ENCODE measurements around the gene PKHD1.
"Not testable (repeated sequence)": the region's sequence is repeated elsewhere in the genome, so short reads cannot be mapped to it uniquely, and the experiment has no call there.

PKHD1 gene

DNA sequence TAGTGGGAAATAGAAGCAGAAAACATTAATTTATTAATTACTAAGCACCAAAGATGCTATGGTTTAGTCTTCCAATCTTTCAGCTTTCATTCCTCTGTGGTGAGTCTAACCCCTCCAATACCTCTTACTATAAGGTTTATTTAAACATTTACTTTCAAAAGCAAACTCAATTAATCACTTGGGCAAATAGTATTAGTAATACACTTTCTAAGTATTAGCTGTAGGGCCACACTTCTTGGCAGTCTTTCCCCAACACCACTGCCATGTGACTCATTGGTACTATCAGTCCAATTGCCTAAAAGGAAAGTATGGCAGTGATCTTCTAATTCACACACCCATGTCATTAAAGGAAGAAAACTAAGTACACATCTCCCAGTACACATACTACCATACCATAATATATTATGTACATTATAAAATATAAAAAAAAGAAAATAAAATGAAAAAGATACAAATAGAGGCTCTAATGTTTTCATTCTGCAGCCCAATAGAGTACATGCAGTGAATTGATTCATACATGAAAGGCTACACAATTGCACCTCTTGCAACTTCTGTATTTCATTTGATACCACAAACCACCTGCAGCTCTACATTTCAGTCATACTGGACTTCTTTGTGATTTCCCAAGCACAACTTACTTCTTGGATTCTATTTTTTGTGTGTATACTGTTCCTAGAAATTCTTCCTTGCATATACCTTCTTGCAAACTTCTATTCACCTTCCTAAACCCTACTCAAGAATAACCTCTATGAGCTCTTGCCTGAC, 218.6 kb downstream of the PKHD1 start:
- Mint-ChIP-seq H3K9me3 (no peaks in the 10 kb centered on the region), H3K4me3 (no peak overlapping the region), H3K36me3 (ENCODE audit: low read depth) (no peaks in the 10 kb centered on the region), H3K27me3 (peaks cover 4% of the 10 kb centered on the region), H3K4me1 (no peaks in the 10 kb centered on the region), H3K27ac (no peak overlapping the region)
- DNase-seq, result no peak
- no peak for ATAC-seq

GRCh38 chr6:51866867-51867266, 220.5 kb downstream of the PKHD1 start:
- no peaks in the 10 kb centered on the region for H3K4me1 Mint-ChIP-seq
- H3K27me3 Mint-ChIP-seq, result peaks cover 1% of the 10 kb centered on the region
- no peaks in the 10 kb centered on the region for H3K36me3 Mint-ChIP-seq (ENCODE audit: low read depth)
- ATAC-seq (no peak), DNase-seq (no peak)
- H3K27ac Mint-ChIP-seq, result no peak overlapping the region
- H3K9me3 Mint-ChIP-seq, result no peaks in the 10 kb centered on the region
- H3K4me3 Mint-ChIP-seq, result no peak overlapping the region

DNA sequence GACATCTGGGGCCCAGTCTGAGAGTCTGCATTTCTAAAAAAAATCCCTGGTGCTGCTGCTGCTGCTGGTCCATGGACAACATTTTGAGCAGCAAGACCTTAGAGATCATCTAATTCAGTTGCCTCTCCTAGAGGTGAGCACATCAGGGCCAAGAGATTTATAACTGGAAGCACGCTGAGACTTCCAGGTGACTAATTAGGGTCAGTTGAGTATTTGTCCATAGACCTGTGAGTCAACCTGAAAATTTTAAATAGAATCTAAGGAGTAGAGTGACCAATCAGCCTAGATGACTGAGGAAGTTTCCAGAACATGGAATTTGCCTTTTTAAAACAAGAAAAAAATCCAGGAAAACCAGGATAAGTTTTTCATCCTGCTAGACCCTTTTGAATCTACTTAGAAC, 221.4 kb downstream of the PKHD1 start:
- Mint-ChIP-seq H3K36me3 (ENCODE audit: low read depth) (no peaks in the 10 kb centered on the region), H3K9me3 (no peaks in the 10 kb centered on the region), H3K4me3 (no peak overlapping the region), H3K4me1 (no peaks in the 10 kb centered on the region), H3K27me3 (peaks cover 1% of the 10 kb centered on the region), H3K27ac (no peak overlapping the region)
- ATAC-seq (no peak), DNase-seq (no peak)

GRCh38 chr6:51865176-51865575, 222.2 kb downstream of the PKHD1 start:
- ATAC-seq, result no peak
- peaks cover 1% of the 10 kb centered on the region for H3K27me3 Mint-ChIP-seq
- no peak for DNase-seq
- no peak overlapping the region for H3K27ac Mint-ChIP-seq
- H3K9me3 Mint-ChIP-seq, result no peaks in the 10 kb centered on the region
- no peak overlapping the region for H3K4me3 Mint-ChIP-seq
- H3K36me3 Mint-ChIP-seq (ENCODE audit: low read depth), result no peaks in the 10 kb centered on the region
- H3K4me1 Mint-ChIP-seq, result no peaks in the 10 kb centered on the region

- H3K27me3 Mint-ChIP-seq, result peaks cover 3% of the 10 kb centered on the region
- H3K4me3 Mint-ChIP-seq, result no peak overlapping the region
- no peak for ATAC-seq
- no peaks in the 10 kb centered on the region for H3K4me1 Mint-ChIP-seq
- no peaks in the 10 kb centered on the region for H3K36me3 Mint-ChIP-seq (ENCODE audit: low read depth)
- no peaks in the 10 kb centered on the region for H3K9me3 Mint-ChIP-seq
- no peak overlapping the region for H3K27ac Mint-ChIP-seq
- DNase-seq, result no peak
These were observed 230.3 kb downstream of the PKHD1 start for GRCh38 chr6:51857134-51857533.

GRCh38 chr6:51856508-51856907, 230.9 kb downstream of the PKHD1 start:
- Mint-ChIP-seq H3K27me3 (peaks cover 3% of the 10 kb centered on the region), H3K9me3 (no peaks in the 10 kb centered on the region)

GRCh38 chr6:51855310-51856082, 231.9 kb downstream of the PKHD1 start:
- Mint-ChIP-seq H3K27ac (no peak overlapping the region), H3K4me3 (no peak overlapping the region), H3K9me3 (no peaks in the 10 kb centered on the region), H3K4me1 (no peaks in the 10 kb centered on the region), H3K36me3 (ENCODE audit: low read depth) (no peaks in the 10 kb centered on the region), H3K27me3 (peaks cover 3% of the 10 kb centered on the region)
- peak; percentile 3 for DNase-seq
- no peak for ATAC-seq

More at GRCh38 chr6:51856508-51856907, 230.9 kb downstream of the PKHD1 start:
- DNase-seq (no peak), ATAC-seq (no peak)
- no peak overlapping the region for H3K4me3 Mint-ChIP-seq
- H3K4me1 Mint-ChIP-seq, result no peaks in the 10 kb centered on the region
- H3K36me3 Mint-ChIP-seq (ENCODE audit: low read depth), result no peaks in the 10 kb centered on the region
- no peak overlapping the region for H3K27ac Mint-ChIP-seq

GRCh38 chr6:51854876-51855275, 232.5 kb downstream of the PKHD1 start:
- DNase-seq (no peak), ATAC-seq (no peak)
- H3K27ac Mint-ChIP-seq, result no peak overlapping the region
- H3K4me3 Mint-ChIP-seq, result no peak overlapping the region
- no peaks in the 10 kb centered on the region for H3K4me1 Mint-ChIP-seq
- H3K9me3 Mint-ChIP-seq, result no peaks in the 10 kb centered on the region
- peaks cover 3% of the 10 kb centered on the region for H3K27me3 Mint-ChIP-seq
- H3K36me3 Mint-ChIP-seq (ENCODE audit: low read depth), result no peaks in the 10 kb centered on the region

DNA sequence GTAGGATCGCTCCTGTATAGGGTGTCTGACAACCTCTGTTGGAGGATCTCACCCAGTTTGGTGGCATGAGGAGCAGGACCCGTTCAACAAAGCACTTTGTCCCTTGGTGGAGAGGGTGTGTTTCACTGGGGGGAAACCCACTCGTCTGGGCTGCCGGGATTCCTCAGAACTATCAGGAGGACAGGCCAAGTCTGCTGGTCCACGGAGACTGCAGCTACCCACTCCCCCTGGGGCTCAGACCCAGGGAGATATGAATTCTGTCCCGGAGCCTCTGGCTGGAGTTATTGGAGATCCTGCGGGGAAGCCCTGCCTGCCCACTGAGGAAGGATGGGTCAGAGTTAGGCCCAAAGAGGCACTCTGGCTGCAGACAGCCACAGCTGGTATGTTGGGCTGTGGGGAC, 233.1 kb downstream of the PKHD1 start:
- peaks cover 3% of the 10 kb centered on the region for H3K27me3 Mint-ChIP-seq
- H3K4me1 Mint-ChIP-seq, result no peaks in the 10 kb centered on the region

GRCh38 chr6:51853109-51853508, 234.3 kb downstream of the PKHD1 start:
- H3K27ac Mint-ChIP-seq; H3K4me1 Mint-ChIP-seq; DNase-seq; H3K4me3 Mint-ChIP-seq; ATAC-seq; H3K27me3 Mint-ChIP-seq; H3K36me3 Mint-ChIP-seq (ENCODE audit: low read depth); H3K9me3 Mint-ChIP-seq: not testable (repeated sequence)

More for the DNA sequence above, 233.1 kb downstream of the PKHD1 start:
- Mint-ChIP-seq H3K36me3 (ENCODE audit: low read depth) (no peaks in the 10 kb centered on the region), H3K4me3 (no peak overlapping the region), H3K27ac (no peak overlapping the region), H3K9me3 (no peaks in the 10 kb centered on the region)
- DNase-seq, result no peak
- no peak for ATAC-seq

DNA sequence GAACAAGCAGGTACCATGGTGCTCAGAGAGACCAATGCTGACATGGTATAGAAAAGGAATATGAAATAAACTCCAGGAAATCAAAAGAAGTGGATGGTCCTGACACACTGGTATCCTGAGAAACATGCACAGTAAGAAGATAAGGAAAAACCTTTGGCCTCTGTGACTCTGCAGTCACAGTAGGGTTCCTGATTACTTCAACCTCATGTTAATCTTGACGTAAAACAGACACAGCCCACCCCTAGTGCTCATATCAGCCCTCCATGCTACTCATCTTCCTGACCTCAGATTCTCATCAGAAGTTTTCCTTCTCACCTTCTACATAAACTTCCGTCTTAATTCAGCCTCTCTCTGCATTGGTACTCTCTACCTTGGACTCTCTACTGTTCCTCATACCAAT, 240.9 kb downstream of the PKHD1 start:
- DNase-seq (no peak), ATAC-seq (no peak)
- H3K9me3 Mint-ChIP-seq, result peaks cover 4% of the 10 kb centered on the region
- H3K4me1 Mint-ChIP-seq, result no peaks in the 10 kb centered on the region
- H3K27ac Mint-ChIP-seq, result no peak overlapping the region
- no peak overlapping the region for H3K4me3 Mint-ChIP-seq
- H3K27me3 Mint-ChIP-seq, result no peaks in the 10 kb centered on the region
- no peaks in the 10 kb centered on the region for H3K36me3 Mint-ChIP-seq (ENCODE audit: low read depth)

DNA sequence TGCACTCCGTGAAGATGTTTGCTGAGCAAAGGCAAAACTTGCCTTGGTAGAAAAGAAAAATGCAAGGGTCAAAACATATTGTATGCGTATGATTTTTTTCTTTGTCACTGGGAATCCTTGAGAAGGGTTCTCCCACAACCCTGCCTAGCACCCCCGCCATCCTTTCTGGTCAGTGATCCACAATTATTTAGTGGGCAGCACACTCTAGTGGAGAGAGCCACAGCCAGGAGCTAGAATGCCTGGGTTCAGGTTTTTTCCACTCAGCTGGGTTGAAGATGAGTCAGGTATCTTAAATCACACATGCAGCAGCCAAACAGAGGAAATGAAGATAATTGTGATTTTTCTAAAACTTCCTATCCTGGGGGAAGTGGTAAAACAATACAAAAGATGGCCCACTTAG, 243.1 kb downstream of the PKHD1 start:
- no peak overlapping the region for H3K4me3 Mint-ChIP-seq
- no peaks in the 10 kb centered on the region for H3K36me3 Mint-ChIP-seq (ENCODE audit: low read depth)
- H3K9me3 Mint-ChIP-seq, result peaks cover 4% of the 10 kb centered on the region
- no peaks in the 10 kb centered on the region for H3K4me1 Mint-ChIP-seq
- no peak overlapping the region for H3K27ac Mint-ChIP-seq
- H3K27me3 Mint-ChIP-seq, result no peaks in the 10 kb centered on the region
- no peak for ATAC-seq
- DNase-seq, result no peak

DNA sequence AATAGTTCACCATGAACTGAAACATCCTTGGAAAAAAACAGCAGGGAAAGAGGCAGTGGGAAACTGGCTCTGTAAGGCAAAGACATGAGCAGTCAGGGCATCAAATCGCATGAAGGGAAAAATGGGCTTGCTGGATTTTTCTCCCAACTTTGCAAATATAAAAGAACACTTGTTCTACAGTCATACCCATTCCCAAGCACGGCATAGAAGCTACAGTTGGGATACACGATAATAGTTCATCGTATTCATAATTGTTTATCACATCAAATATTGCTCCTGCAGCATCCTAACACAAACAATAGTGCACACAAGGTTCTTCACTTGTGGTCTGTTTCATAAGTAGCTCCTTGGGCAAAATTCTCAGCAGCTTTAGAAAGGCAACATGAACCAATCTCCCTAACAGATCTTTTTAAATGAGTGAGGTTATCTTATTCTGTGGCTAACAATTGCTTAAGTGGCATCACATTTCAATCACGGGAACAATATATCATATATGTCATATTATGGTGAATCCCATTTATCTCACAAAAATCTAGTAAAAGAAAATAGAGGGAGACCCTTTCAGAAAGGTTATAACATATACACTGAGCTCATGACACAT, 243.9 kb downstream of the PKHD1 start:
- DNase-seq, result no peak
- Mint-ChIP-seq H3K27me3 (no peaks in the 10 kb centered on the region), H3K9me3 (peaks cover 2% of the 10 kb centered on the region), H3K27ac (no peak overlapping the region), H3K36me3 (ENCODE audit: low read depth) (no peaks in the 10 kb centered on the region), H3K4me1 (no peaks in the 10 kb centered on the region), H3K4me3 (no peak overlapping the region)
- ATAC-seq, result no peak

- no peak overlapping the region for H3K4me3 Mint-ChIP-seq
These were observed 244.5 kb downstream of the PKHD1 start for GRCh38 chr6:51842804-51843378.

More at GRCh38 chr6:51842804-51843378, 244.5 kb downstream of the PKHD1 start:
- H3K36me3 Mint-ChIP-seq (ENCODE audit: low read depth), result no peaks in the 10 kb centered on the region
- no peaks in the 10 kb centered on the region for H3K9me3 Mint-ChIP-seq
- no peaks in the 10 kb centered on the region for H3K27me3 Mint-ChIP-seq
- no peak for ATAC-seq
- no peaks in the 10 kb centered on the region for H3K4me1 Mint-ChIP-seq
- H3K27ac Mint-ChIP-seq, result no peak overlapping the region
- DNase-seq, result no peak

Measured in activated naive CD8-positive, alpha-beta T cell treated with anti-CD3 and anti-CD28 coated beads, Interleukin-2, amount 50 U/mL, for 24 hours (primary cell).